Suprapubic skin (tissue), 3 donors: ENCODE measurements around the gene MXD3.

Source experiments
- EP300 ChIP-seq: sonication (generic); formaldehyde crosslinking; IDR thresholded peaks from one replicate; pipeline ENCODE4 v1.6.1; 2017; ENCODE audit warnings: antibody characterized with exemption
- POLR2A ChIP-seq, 2 donors: fragments of 450-650 bp; IDR thresholded peaks; one replicate each; pipeline ENCODE4 v1.6.1; 2017; ENCODE audit warnings: antibody characterized with exemption in 2 of 2, mild to moderate bottlenecking in 2 of 2, moderate library complexity in 2 of 2
- TF ChIP-seq, protein P1 (sequence below), 2 donors: fragments of 200-600 bp in 1 of 2; fragments of 450-650 bp in 1 of 2; sonication (generic) in 1 of 2; IDR thresholded peaks; one replicate each; pipeline ENCODE4 v1.5.1; 2016 to 2019; ENCODE audit warnings: antibody characterized with exemption in 2 of 2, mild to moderate bottlenecking in 1 of 2, moderate library complexity in 1 of 2

DNA sequence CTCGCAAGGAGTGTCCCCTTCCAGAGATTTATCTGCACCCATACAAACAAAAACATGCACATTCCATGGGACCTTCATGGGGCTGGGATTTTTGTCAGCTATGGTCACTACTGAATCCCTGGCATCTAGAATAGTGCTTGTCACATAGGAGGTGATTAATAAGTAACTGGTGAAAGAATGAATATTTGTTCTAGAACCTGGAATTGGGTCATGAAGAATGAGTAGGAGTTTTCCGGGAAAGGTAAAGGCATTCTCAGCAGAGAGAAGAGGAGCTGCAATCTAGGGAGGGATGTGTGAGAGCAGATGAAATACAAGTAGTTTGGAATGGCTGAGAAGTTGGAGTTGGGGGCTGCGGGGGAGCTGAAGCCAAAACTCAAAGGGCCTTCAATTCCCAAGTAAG, 42.6 kb upstream of the MXD3 start:
- no peak for TF ChIP-seq POLR2A (IDR thresholded peaks at IDR 0.05)
- no peak for TF ChIP-seq EP300
- TF ChIP-seq, protein P1, sequence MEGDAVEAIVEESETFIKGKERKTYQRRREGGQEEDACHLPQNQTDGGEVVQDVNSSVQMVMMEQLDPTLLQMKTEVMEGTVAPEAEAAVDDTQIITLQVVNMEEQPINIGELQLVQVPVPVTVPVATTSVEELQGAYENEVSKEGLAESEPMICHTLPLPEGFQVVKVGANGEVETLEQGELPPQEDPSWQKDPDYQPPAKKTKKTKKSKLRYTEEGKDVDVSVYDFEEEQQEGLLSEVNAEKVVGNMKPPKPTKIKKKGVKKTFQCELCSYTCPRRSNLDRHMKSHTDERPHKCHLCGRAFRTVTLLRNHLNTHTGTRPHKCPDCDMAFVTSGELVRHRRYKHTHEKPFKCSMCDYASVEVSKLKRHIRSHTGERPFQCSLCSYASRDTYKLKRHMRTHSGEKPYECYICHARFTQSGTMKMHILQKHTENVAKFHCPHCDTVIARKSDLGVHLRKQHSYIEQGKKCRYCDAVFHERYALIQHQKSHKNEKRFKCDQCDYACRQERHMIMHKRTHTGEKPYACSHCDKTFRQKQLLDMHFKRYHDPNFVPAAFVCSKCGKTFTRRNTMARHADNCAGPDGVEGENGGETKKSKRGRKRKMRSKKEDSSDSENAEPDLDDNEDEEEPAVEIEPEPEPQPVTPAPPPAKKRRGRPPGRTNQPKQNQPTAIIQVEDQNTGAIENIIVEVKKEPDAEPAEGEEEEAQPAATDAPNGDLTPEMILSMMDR (IDR thresholded peaks at IDR 0.05) = no peak
